Adrenal gland (tissue), 12 donors: ENCODE results near the gene GABRB3. TPM values are rescaled to one million over a fixed set of nuclear protein-coding genes. Genes with fewer than 3 reads are reported as not detected.

Experiments
- DNase-seq, 7 donors: peaks; one replicate each; pipeline ENCODE4 v3.0.0-alpha.2; 2019 to 2020
- H3K27ac ChIP-seq, 5 donors: fragments of 200-600 bp; sonication (generic) in 4 of 5; 1 replicate in 3 of 5; 2 replicates in 2 of 5; pipeline versions ENCODE4 v1.5.1 to v1.8.0; 2016 to 2020; ENCODE audit warnings: mild to moderate bottlenecking in 1 of 5
- H3K27me3 ChIP-seq: fragments of 200-600 bp; 2 replicates; pipeline ENCODE4 v1.8.0; 2021
- H3K36me3 ChIP-seq, 2 donors: fragments of 200-600 bp; replicated peaks in 1 of 2; 1 replicate in 1 of 2; 2 replicates in 1 of 2; pipeline versions ENCODE4 v1.5.1 to v1.8.0; 2018 to 2022
- H3K4me1 ChIP-seq, 2 donors: fragments of 200-600 bp; replicated peaks in 1 of 2; 1 replicate in 1 of 2; 2 replicates in 1 of 2; pipeline versions ENCODE4 v1.5.1 to v1.8.0; 2018 to 2021
- H3K4me3 ChIP-seq, 4 donors: fragments of 200-600 bp; sonication (generic) in 3 of 4; one replicate each; pipeline ENCODE4 v1.5.1; 2016 to 2018
- H3K9me3 ChIP-seq, 3 donors: fragments of 200-600 bp; sonication (generic) in 1 of 3; replicated peaks in 1 of 3; 1 replicate in 2 of 3; 2 replicates in 1 of 3; pipeline versions ENCODE4 v1.5.1 to v1.8.0; 2016 to 2021
- CTCF ChIP-seq, 6 experiments: fragments of 450-650 bp in 4 of 6; fragments of 200-600 bp in 2 of 6; sonication (generic) in 1 of 6; IDR thresholded peaks; 1 replicate in 5 of 6; 2 replicates in 1 of 6; pipeline versions ENCODE4 v1.5.1 to v1.8.0; 2016 to 2021; ENCODE audit warnings: antibody characterized with exemption in 6 of 6, mild to moderate bottlenecking in 2 of 6, moderate library complexity in 1 of 6
- POLR2A ChIP-seq, 2 donors: fragments of 450-650 bp; IDR thresholded peaks; one replicate each; pipeline ENCODE4 v1.6.1; 2017; ENCODE audit warnings: antibody characterized with exemption in 2 of 2, mild to moderate bottlenecking in 2 of 2, moderate library complexity in 1 of 2
- WGBS, 4 donors: extraction: QIAGEN DNeasy Blood & Tissue Kit in 2 of 4; methylation state at CpG; one replicate each; pipeline versions ENCODE4 v1.1.5 to v1.1.7; 2013 to 2017; 5-methylcytosine and 5-hydroxymethylcytosine counted together
- intact Hi-C, 2 donors: fragments of 100-400 bp; cut with DNase I; formaldehyde crosslinking; loops; one replicate each; pipeline versions ENCODE4 v1.14.1 to v1.15.0; 2022 to 2023
- polyA plus RNA-seq, 3 donors: library from polyadenylated mRNA; stranded (reverse); fragments of 200-250 nt in 2 of 3; fragments of 350-450 nt in 1 of 3; fragmentation: Illumina TruSeq in 1 of 3; extraction: RNeasy Lipid Tissue Mini Kit (QIAGEN cat#74804) in 1 of 3; gene quantifications; one replicate each; pipeline ENCODE4 v1.2.3, GENCODE V29; 2013 to 2014
- total RNA-seq, 9 donors: library from RNA; depleted of rRNA in 4 of 9; stranded (reverse); fragments of >200 nt in 4 of 9; fragments of 120-200 nt in 1 of 9; fragmentation: NEBNext Ultra II Directional in 1 of 9; extraction: Animal tissue kit (Norgen Biotek cat#: 25700) in 1 of 9; gene quantifications; one replicate each; pipeline versions ENCODE4 v1.1.0 to v1.2.4, GENCODE V29; 2013 to 2023
- donor health status: healthy with polysubstance abuse.
- donor health status: Bipolar disorder and iron deficiency.
- donor health status: DM: yes; HTN: yes; CAD: no.
- donor health status: DM: no; HTN: no; CAD: no.
- donor health status: DM: no; HTN: no; CAD: no.
- donor health status: DM: yes; HTN: yes; CAD: no.

Gene GABRB3
- total and polyA plus RNA-seq, 12 donors: 0.95 to 13.3 (median 2.8) TPM

GRCh38 chr15:26516102-26516980 lies 256.5 kb downstream of the GABRB3 start:
- Histone ChIP-seq H3K9me3 (no peaks in the 10 kb centered on the region), H3K36me3 (no peaks in the 10 kb centered on the region), H3K4me1 (no peaks in the 10 kb centered on the region), H3K27me3 (no peaks in the 10 kb centered on the region), H3K4me3 (no peak overlapping the region), H3K27ac (no peak overlapping the region)
- no peak for TF ChIP-seq POLR2A (IDR thresholded peaks at IDR 0.05)
- TF ChIP-seq CTCF (IDR thresholded peaks at IDR 0.05): no peak
- DNase-seq: no peak
- 81 to 93% (median 82%) methylated on average over 13 to 16 of the region's 16 CpGs for WGBS, 4 donors
- intact Hi-C loops: no loop called here

GRCh38 chr15:26504009-26504408 lies 268.9 kb downstream of the GABRB3 start:
- no peak for DNase-seq
- no peak overlapping the region for H3K4me3 ChIP-seq
- H3K4me1 ChIP-seq: no peaks in the 10 kb centered on the region
- no peak overlapping the region for H3K27ac ChIP-seq
- no peaks in the 10 kb centered on the region for H3K27me3 ChIP-seq
- TF ChIP-seq POLR2A (IDR thresholded peaks at IDR 0.05) (no peak), CTCF (IDR thresholded peaks at IDR 0.05) (no peak)
- no peaks in the 10 kb centered on the region for H3K36me3 ChIP-seq
- intact Hi-C loops: no loop called here
- H3K9me3 ChIP-seq: no peaks in the 10 kb centered on the region

Other genes with a start within 250 kb of the GABRB3 start
- gene GABRA5, start 94.0 kb upstream of the GABRB3 start, total RNA-seq: not detected
- under 1 TPM in 1 of 3 donors, not detected in 2; 0.11 TPM for gene GABRA5, start 94.0 kb upstream of the GABRB3 start, polyA plus RNA-seq
- under 1 TPM in 4 of 9 donors, not detected in 5; 0.11 to 0.88 (median 0.57) TPM for gene GABRG3, start 198.1 kb upstream of the GABRB3 start, total RNA-seq
- 1 to 10 TPM in 1 of 3 donors, under 1 TPM in 2; 0.08 to 1.1 (median 0.10) TPM for gene GABRG3, start 198.1 kb upstream of the GABRB3 start, polyA plus RNA-seq